SK-N-MC (cell line): ENCODE results near the gene CBLIF.

Source experiments
- EZH2 ChIP-seq: fragments of 200-600 bp; sonication (generic); IDR thresholded peaks from one replicate; pipeline ENCODE4 v1.6.1; 2017; ENCODE audit warnings: antibody characterized with exemption
- FOXP2 ChIP-seq: optimal IDR thresholded peaks from 2 replicates; pipeline ENCODE3; 2011; ENCODE audit warnings: mild to moderate bottlenecking, moderate library complexity; ENCODE audit not compliant: insufficient read depth; ENCODE audit errors: extremely low read length, control extremely low read depth
- POLR2AphosphoS5 ChIP-seq: IDR thresholded peaks from 2 replicates; pipeline ENCODE4 v1.6.1; 2012; ENCODE audit warnings: mild to moderate bottlenecking, low read depth, low read length, borderline replicate concordance

DNA sequence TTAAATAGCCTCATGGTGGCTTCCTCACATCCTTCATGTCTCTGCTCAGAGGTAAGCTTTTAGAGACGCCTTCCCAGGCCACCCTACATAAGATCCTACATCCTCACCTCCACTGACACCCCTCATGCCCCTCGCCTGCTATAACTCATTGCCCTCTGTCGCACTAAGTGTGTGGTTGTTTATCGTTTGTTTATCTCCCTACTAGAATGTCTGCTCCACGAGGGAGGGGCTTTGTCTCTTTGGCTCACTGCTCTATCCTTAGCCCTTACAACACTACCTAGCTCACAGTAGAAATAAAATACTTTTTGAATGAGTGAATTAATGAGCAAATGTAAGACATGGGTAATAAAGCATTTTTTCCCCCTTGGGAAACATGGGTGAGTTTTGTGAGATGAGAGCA is 1.3 kb upstream of the CBLIF start:
- TF ChIP-seq POLR2AphosphoS5 (no peak), EZH2 (no peak), FOXP2 (no peak)
